IPS DF 19.7 (cell line): ENCODE data around the gene GPR62.
"Not testable (repeated sequence)": the region's sequence is repeated elsewhere in the genome, so short reads cannot be mapped to it uniquely, and the experiment has no call there.

Experiments
- DNase-seq: peaks from one replicate; pipeline ENCODE4 v3.0.0-alpha.2; 2013; ENCODE audit warnings: low read depth, low spot score

Gene GPR62

GRCh38 chr3:51955175-51955892 lies at the start of gene GPR62:
Gene GPR62 (plus strand): TSS chr3:51955381. CDS start chr3:51955653, 272 bp downstream.
- no peak for DNase-seq

GRCh38 chr3:51908026-51908425 lies 47.2 kb upstream of the GPR62 start:
- no peak for DNase-seq

GRCh38 chr3:51916418-51916817 lies 38.8 kb upstream of the GPR62 start:
- no peak for DNase-seq

- DNase-seq, result no peak
Observed at GRCh38 chr3:51921081-51921578, 34.1 kb upstream of the GPR62 start.

GRCh38 chr3:51927061-51927977 lies 27.9 kb upstream of the GPR62 start:
- no peak for DNase-seq

GRCh38 chr3:51928438-51928837 lies 26.7 kb upstream of the GPR62 start:
- DNase-seq, result no peak

- not testable (repeated sequence) for DNase-seq
Observed at GRCh38 chr3:51928981-51929380, 26.2 kb upstream of the GPR62 start.

- DNase-seq, result peak; percentile 5
Observed at GRCh38 chr3:51929420-51930003, 25.7 kb upstream of the GPR62 start.

GRCh38 chr3:51930439-51930838 lies 24.7 kb upstream of the GPR62 start:
- no peak for DNase-seq

- DNase-seq, result no peak
Observed at GRCh38 chr3:51931756-51932155, 23.4 kb upstream of the GPR62 start.

GRCh38 chr3:51932471-51933370 lies 22.5 kb upstream of the GPR62 start:
- DNase-seq, result no peak

- DNase-seq, result no peak
Observed at GRCh38 chr3:51933471-51934138, 21.6 kb upstream of the GPR62 start.

- no peak for DNase-seq
Observed at GRCh38 chr3:51934139-51934850, 20.9 kb upstream of the GPR62 start.

GRCh38 chr3:51934991-51935885 lies 19.9 kb upstream of the GPR62 start:
- DNase-seq, result no peak

- no peak for DNase-seq
Observed at GRCh38 chr3:51935886-51936755, 19.1 kb upstream of the GPR62 start.

- DNase-seq, result no peak
Observed at GRCh38 chr3:51937014-51937413, 18.2 kb upstream of the GPR62 start.

- DNase-seq, result no peak
Observed at GRCh38 chr3:51937611-51938450, 17.4 kb upstream of the GPR62 start.
